Endothelial cell (in vitro differentiated cells): ENCODE measurements around the gene AKT3. TPM values are rescaled to one million over a fixed set of nuclear protein-coding genes. Genes with fewer than 3 reads are reported as not detected.

ENCODE experiments used
- DNase-seq: peaks from one replicate; pipeline ENCODE4 v3.0.0; 2021; ENCODE audit warnings: low spot score
- H3K27ac Mint-ChIP-seq: one replicate; pipeline ENCODE4 v1.8.0; 2021; ENCODE audit warnings: mixed read lengths, inconsistent platforms; ENCODE audit not compliant: unreplicated experiment
- H3K27me3 Mint-ChIP-seq: one replicate; pipeline ENCODE4 v1.8.0; 2021; ENCODE audit warnings: mild to moderate bottlenecking, moderate library complexity, mixed read lengths, inconsistent platforms; ENCODE audit not compliant: unreplicated experiment
- H3K36me3 Mint-ChIP-seq: one replicate; pipeline ENCODE4 v1.8.0; 2021; ENCODE audit warnings: mild to moderate bottlenecking, low read depth, mixed read lengths, inconsistent platforms; ENCODE audit not compliant: unreplicated experiment
- H3K4me1 Mint-ChIP-seq: one replicate; pipeline ENCODE4 v1.8.0; 2021; ENCODE audit warnings: mild to moderate bottlenecking, mixed read lengths, inconsistent platforms; ENCODE audit not compliant: unreplicated experiment
- H3K4me3 Mint-ChIP-seq: one replicate; pipeline ENCODE4 v1.8.0; 2021; ENCODE audit warnings: mild to moderate bottlenecking, mixed read lengths, inconsistent platforms; ENCODE audit not compliant: unreplicated experiment
- H3K9me3 Mint-ChIP-seq: one replicate; pipeline ENCODE4 v1.8.0; 2021; ENCODE audit warnings: mixed read lengths, inconsistent platforms; ENCODE audit not compliant: unreplicated experiment
- total RNA-seq: library from RNA; stranded (reverse); fragmentation: NEBNext Ultra II Directional; extraction: Animal tissue kit (Norgen Biotek cat#: 25700); gene quantifications from one replicate; pipeline ENCODE4 v1.2.1, GENCODE V29; 2021; ENCODE audit not compliant: unreplicated experiment
- TF ChIP-seq, protein P1 (sequence below): fragments of 200-600 bp; sonication (generic); IDR thresholded peaks from one replicate; pipeline ENCODE4 v1.5.0; 2021; ENCODE audit warnings: antibody characterized with exemption; ENCODE audit not compliant: unreplicated experiment

The AKT3 gene
- total RNA-seq, 1 donor from 2014 or later, result 87.3 TPM

- Mint-ChIP-seq H3K36me3 (peaks cover 22% of the 10 kb centered on the region), H3K4me1 (peaks cover 2% of the 10 kb centered on the region), H3K4me3 (no peak overlapping the region), H3K9me3 (no peaks in the 10 kb centered on the region), H3K27me3 (peaks cover 3% of the 10 kb centered on the region), H3K27ac (no peak overlapping the region)
- DNase-seq, result no peak
- TF ChIP-seq, protein P1, sequence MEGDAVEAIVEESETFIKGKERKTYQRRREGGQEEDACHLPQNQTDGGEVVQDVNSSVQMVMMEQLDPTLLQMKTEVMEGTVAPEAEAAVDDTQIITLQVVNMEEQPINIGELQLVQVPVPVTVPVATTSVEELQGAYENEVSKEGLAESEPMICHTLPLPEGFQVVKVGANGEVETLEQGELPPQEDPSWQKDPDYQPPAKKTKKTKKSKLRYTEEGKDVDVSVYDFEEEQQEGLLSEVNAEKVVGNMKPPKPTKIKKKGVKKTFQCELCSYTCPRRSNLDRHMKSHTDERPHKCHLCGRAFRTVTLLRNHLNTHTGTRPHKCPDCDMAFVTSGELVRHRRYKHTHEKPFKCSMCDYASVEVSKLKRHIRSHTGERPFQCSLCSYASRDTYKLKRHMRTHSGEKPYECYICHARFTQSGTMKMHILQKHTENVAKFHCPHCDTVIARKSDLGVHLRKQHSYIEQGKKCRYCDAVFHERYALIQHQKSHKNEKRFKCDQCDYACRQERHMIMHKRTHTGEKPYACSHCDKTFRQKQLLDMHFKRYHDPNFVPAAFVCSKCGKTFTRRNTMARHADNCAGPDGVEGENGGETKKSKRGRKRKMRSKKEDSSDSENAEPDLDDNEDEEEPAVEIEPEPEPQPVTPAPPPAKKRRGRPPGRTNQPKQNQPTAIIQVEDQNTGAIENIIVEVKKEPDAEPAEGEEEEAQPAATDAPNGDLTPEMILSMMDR, result no peak
Observed at GRCh38 chr1:243499711-243500110, 350.3 kb downstream of the AKT3 start.

DNA sequence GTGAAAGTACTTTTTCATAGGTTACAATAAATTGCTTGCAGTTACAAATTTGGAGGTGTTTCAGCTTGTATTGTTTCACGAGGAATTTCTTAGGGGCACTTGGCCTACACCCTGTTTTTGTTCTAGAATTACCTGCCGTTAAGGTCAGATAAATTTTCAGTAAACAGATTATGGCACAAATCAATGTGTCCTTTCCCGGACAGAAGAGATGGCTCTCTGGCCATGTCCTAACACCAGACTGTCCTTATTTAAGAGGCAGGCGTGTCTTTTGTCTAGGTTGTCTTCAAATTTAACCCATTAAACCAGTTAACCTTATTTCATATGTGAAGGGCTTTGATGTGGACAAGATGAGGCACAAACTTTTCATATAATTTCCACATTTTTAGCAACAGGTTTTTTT lies 350.8 kb downstream of the AKT3 start:
- Mint-ChIP-seq H3K36me3 (peaks cover 25% of the 10 kb centered on the region), H3K27me3 (peaks cover 3% of the 10 kb centered on the region), H3K27ac (no peak overlapping the region), H3K4me3 (no peak overlapping the region), H3K9me3 (no peaks in the 10 kb centered on the region), H3K4me1 (peaks cover 2% of the 10 kb centered on the region)
- DNase-seq, result no peak
- TF ChIP-seq, protein P1, result no peak

- TF ChIP-seq, protein P1, result no peak
- peaks cover 27% of the 10 kb centered on the region for H3K36me3 Mint-ChIP-seq
- no peak overlapping the region for H3K4me3 Mint-ChIP-seq
- no peak overlapping the region for H3K27ac Mint-ChIP-seq
- peaks cover 7% of the 10 kb centered on the region for H3K4me1 Mint-ChIP-seq
- peaks cover 6% of the 10 kb centered on the region for H3K27me3 Mint-ChIP-seq
- DNase-seq, result no peak
- no peaks in the 10 kb centered on the region for H3K9me3 Mint-ChIP-seq
Observed at GRCh38 chr1:243497939-243498681, 351.9 kb downstream of the AKT3 start.

DNA sequence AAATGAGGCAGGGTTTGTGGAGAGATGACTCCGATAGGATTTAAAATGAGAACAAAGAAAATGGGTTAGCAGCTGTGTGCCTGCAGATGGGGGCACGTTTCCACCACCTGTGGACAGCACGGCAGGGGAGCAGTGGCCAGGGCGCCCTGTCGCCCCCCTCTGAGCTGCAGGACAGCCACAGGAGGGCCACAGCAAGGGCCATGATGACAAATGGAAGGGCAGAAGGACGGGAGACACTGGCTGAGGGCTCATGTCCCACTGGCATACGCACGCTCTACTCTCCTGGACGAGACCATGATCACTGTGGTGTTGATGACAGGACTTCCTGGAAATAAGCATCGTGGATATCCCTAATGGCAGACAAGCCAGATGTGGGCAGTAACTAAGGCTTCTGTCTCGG lies 353.2 kb downstream of the AKT3 start:
- Mint-ChIP-seq H3K4me1 (peaks cover 7% of the 10 kb centered on the region), H3K36me3 (peaks cover 23% of the 10 kb centered on the region), H3K9me3 (no peaks in the 10 kb centered on the region), H3K27ac (no peak overlapping the region), H3K27me3 (peaks cover 6% of the 10 kb centered on the region), H3K4me3 (peak overlapping the region; percentile 9)
- DNase-seq, result no peak
- TF ChIP-seq, protein P1, result no peak

DNA sequence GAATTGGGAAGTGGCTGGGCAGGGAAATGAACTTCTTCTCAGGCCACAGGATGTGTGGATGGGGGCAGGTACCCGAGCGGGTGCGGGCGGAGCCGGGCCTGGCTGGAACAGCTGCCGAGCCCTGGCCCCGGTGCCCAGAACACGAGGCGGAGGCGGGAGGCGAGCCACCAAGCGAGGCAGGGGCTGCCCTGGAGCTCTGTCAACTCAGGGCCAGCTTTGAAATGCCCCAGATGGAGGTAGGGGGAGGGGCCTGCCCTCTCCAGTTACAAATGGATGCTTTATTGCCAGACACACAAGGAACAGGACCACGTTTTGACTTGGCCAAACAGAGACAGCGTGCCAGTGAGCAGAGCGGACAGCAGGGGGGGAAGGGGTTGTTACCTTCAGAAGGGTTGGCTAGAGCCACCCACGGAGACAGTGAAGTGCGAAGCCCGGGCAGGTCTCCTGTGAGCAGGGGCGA lies 353.8 kb downstream of the AKT3 start:
- Mint-ChIP-seq H3K4me3 (peak overlapping the region; percentile 15), H3K27ac (no peak overlapping the region)
- DNase-seq, result no peak

More for the DNA sequence above, 353.8 kb downstream of the AKT3 start:
- Mint-ChIP-seq H3K27me3 (peaks cover 11% of the 10 kb centered on the region), H3K36me3 (peaks cover 23% of the 10 kb centered on the region), H3K4me1 (peaks cover 7% of the 10 kb centered on the region), H3K9me3 (no peaks in the 10 kb centered on the region)
- TF ChIP-seq, protein P1, result no peak
